SH-SY5Y (cell line): Measurements from ENCODE around the gene NOC3L.

ENCODE experiments used
- GATA2 ChIP-seq: IDR thresholded peaks from 2 replicates; pipeline ENCODE4 v1.6.1; 2011; ENCODE audit warnings: mild to moderate bottlenecking, low read depth, low read length
- GATA3 ChIP-seq: IDR thresholded peaks from 2 replicates; pipeline ENCODE4 v1.6.1; 2011; ENCODE audit warnings: low read depth, mild to moderate bottlenecking, low read length, moderate library complexity

- TF ChIP-seq GATA2 (no peak), GATA3 (no peak)
Measured at GRCh38 chr10:94316560-94316959, 46.2 kb downstream of the NOC3L start.
